Activated CD4-positive, alpha-beta T cell treated with anti-CD3 and anti-CD28 coated beads for 1 hour (primary cell): Measurements from ENCODE around the gene ZBTB48.
A peak's percentile ranks its signal among the peaks of the same experiment; 100 is the strongest.

Source experiments
- DNase-seq: peaks from one replicate; pipeline ENCODE4 v3.0.0-alpha.2; 2020

ZBTB48 gene

DNA sequence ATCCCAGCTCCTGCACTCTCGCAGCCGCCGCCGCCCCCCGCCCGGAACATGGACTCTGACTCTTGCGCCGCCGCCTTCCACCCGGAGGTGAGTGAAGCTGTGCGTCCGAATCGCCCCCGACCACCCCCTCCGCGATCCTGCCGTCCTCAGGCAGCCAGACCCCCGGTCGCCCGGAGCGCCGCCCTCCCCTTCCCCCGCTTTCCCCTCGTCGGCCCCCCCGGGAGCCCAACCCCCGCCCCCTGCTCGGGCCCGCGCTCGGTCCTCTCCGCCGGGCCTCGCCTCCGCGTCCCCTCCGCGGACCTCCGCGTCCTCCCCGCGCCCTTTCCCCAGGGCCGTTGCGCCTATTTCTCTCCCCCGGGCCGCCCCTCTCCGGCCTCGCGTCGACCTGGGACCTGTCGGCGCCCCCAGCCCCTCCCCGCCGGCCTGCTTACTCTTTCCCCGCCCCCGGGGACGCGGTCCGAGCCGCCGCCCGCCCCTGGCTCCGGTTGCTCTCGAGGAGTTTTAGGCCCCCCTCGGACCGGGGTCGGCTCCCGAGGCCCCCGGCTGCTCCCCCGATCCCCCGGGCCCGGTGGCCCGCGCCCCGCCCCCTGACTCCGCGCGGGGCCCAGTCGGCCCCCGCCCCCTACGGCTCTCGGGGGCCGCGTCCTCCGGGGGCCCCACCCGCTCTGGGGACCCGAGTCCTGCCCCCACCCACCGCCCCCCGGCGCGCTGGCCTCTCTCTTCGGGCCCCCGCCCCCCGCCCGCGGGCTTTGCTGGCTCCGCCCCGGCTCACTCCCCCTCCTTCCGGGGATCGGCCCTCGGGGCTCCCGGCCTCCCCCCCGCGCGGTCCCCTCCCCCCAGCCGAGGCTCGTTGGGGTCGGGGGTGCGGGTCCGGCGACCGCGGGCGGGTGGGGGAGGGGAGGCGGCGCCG lies 34.5 kb downstream of the ZBTB48 start:
- DNase-seq, result no peak

DNA sequence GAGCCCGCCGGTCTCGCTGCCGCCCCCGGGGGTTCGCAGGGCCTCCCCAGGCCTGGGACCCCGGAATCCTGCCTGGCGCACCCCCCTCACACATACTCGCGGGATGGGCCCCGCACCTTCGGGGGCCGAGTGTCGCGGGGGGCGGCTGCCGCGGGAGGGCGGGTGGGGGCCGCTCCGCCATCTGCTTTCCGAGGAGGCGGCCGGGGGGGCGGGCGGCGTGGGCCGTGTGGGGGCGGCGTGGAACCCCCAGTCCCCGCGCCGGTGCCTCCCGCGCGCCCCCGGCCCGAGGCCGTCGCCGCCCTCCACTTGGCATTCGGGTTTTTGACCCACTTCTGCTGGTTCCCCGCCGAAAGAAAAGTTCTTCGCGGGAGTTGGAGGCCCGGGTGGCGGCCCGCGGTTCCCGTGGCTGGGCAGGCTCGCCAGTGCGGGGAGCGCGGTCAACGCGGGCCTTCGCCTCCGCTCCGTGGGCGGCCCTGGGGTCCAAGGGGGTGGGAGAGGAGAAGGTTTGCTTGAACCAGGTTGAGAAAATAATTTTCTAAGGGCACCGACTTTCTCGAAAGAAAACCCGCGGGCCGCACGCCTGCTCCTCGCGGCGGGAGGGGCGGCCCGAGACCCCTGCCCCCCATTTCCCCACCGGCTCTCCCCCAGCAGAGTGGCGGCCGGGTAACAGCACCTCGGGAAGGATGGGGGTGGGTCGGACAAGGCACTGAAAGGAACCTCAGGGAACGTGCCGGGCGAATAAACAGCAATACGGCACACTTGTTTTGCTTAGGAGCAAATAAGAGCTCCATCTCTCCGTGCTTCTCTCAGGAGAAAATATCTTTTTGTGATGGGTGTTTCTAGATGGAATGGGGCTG lies 35.4 kb downstream of the ZBTB48 start:
- no peak for DNase-seq

DNA sequence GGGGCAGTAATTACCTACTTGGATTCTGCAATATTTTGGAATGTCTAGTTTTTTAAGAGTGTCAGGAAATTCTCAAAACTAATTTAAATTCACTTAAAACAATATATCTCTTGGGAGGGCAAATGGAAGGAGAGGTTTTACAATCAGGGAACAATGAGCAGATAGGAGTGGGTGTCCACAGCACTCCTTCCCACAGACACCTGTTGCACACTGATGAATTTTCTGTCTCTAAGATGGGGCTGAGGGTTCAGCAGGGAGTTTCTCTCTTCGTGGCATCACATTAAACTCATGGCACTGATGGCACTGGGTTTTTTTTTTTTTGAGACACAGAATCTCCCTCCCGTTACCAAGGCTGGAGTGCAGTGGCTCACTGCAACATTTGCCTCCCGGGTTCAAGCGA lies 39.3 kb downstream of the ZBTB48 start:
- no peak for DNase-seq

- DNase-seq, result no peak
Measured at GRCh38 chr1:6621429-6622391, 41.9 kb downstream of the ZBTB48 start.

GRCh38 chr1:6622396-6623152 lies 42.8 kb downstream of the ZBTB48 start:
- DNase-seq, result no peak

GRCh38 chr1:6623269-6623965 lies 43.6 kb downstream of the ZBTB48 start:
- DNase-seq, result no peak

DNA sequence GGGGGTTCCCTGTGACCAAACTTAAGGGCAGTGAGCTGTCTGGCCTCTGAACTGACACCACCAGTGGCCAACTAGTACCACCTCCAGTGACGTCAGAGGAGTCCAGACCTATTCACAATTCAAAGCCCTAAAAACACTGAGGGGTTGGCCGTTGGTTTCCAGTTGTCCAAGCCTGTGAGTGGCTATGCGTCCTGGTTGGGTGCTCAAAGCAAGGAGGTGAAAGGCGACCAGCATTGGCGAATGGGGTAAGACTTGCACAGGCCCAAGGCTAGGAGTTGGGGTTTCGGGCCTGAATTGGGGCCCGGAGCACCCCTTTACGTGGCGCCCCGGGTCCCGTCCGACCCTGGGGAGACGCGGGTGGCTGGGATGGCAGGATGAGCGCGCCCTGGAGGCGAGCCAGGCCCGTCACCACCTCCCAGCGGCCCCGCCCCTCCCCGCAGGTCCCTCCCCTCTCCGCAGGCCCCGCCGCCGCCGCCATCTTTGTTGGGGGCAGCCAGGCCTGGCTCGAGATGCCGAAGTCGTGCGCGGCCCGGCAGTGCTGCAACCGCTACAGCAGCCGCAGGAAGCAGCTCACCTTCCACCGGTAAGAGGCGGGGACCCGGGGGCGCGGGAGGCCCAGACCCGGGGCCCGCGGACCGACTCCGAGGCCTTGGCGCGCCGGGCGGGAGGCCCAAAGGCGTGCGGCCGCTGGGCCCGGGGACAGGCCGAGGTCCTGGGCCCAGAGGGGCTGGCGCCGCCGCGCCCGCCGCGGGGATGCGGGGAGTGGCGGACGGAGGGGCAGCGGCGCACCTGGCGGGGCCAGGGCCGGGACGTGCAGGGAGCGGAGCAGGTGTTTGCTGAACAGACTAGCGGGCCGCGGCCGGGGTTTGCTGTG lies 45.2 kb downstream of the ZBTB48 start, which contains the start of gene THAP3:
THAP3 (plus strand) TSS at position 159 of the 874 bp plus-strand sequence; CDS start at position 510, 351 bp downstream.
- peak; percentile 81 for DNase-seq

DNA sequence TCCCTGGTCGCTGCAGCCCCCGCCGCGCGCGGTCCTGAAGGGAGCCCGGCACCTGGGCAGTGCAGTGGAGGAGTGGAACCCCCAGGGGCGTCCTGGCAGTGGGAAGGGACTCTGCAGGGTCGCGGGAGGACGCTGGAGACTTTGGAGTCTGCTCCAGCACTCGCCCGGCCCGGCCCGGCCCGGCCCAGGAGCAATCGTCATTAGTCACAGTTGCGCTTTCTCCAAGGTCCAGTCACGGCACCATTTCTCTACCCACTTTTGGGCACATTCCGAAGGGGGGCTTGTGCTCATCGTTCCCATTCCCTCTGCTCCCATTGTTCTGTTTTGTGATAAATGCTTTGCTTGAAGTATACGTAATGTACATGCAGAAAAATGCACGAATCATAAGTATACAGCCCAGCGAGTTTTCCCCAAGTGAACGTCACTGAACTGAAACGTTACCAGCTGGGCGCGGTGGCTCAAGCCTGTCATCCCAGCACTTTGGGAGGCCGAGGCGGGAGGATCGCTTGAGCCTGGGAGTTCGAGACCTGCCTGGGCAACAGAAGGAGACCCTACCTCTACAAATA lies 45.9 kb downstream of the ZBTB48 start:
- no peak for DNase-seq

- DNase-seq, result no peak
Measured at GRCh38 chr1:6627031-6627430, 47.2 kb downstream of the ZBTB48 start.

DNA sequence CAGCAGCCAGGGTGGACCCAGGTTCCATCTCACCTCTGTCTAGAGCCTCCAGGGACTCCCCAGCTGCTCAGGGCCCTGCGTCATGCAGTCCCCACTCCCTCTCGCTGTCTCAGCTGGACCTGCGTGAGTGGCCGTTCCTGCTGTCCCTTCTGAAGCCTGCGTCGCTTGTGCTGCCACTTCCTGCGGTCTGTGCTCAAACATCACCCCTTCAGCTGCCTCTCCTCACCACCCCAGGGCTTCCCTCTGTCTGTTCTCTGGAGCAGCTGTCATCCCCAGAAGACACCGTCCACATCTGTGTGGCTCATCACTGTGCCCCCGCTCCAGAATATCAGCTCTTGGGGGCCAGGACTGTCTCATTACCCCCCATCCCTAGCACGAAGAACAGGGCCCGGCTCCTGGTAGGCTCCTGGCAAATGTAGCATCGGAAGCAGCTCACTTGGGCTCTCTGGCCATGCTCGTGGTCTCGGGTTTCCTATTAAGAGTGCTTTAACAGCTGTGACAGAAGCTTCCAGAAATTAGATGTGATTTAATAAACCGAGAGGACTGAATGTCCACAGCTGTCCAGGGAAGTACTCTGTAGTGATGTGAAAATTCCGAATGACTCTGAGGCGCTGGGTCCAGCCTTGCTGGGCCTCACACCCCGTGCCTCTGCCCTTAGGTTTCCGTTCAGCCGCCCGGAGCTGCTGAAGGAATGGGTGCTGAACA lies 48.2 kb downstream of the ZBTB48 start:
- DNase-seq, result no peak

DNA sequence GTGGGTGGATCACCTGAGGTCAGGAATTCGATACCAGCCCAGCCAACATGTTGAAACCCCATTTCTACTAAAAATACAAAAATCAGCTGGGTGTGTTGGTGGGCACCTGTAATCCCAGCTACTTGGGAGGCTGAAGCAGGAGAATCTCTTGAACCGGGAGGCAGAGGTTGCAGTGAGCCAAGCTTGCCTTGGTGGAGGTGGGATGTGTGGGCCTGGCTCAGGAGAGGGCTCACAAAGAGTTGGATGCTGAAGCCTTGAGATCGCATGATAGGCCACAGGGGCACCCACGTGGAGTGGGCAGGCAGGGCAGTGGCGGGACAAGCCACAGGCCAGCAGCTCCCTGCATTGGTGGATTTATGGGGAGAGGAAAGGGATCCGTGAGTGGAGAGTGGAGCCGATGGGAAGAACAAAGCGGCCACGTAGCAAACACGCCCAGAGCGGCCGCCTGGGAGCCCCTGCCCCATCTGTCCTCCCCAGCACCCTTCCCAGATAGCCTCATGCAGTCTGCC lies 49.2 kb downstream of the ZBTB48 start:
- no peak for DNase-seq

DNA sequence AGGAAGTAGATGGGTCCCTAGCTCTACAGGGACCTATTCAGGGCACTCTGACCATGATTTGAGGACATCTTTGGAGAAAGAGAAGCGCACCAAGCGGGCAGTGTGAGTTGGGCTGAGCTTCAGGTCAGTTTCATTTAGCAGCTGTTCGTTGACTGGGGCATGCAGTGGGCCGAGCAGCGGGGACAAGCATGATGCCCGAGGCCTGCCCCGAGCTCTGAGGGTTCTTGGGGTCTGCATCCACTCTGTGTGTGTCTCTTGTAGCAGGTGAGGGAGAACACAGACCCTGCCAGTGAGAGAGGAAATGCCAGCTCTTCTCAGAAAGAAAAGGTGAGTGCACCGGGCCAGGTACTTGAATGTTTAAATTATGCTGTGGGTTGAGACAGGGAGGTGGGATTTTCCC lies 50.2 kb downstream of the ZBTB48 start:
- DNase-seq, result no peak

DNA sequence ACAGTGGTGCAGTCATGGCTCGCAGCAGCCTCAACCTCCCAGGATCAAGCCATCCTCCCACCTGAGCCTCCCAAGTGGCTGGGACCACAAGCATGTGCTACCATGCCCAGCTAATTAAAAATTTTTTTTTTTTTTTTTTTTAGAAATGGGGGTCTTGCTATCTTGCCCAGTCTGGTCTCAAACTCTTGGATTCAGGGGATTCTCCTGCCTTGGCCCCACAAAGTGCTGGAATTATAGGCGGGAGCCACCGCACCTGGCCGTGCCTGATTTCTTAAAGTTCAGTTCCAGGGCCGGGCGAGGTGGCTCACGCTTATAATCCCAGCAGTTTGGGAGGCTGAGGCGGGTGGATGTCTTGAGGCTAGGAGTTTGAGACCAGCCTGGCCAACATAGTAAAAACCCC lies 51.3 kb downstream of the ZBTB48 start:
- DNase-seq, result no peak

GRCh38 chr1:6632588-6633514 lies 53.1 kb downstream of the ZBTB48 start:
- no peak for DNase-seq

- peak; percentile 31 for DNase-seq
Measured at GRCh38 chr1:6634371-6635052, 54.7 kb downstream of the ZBTB48 start.

- DNase-seq, result no peak
Measured at GRCh38 chr1:6635161-6635909, 55.5 kb downstream of the ZBTB48 start.
